Fibroblast of upper back skin (primary cell): ENCODE measurements around the gene CCDC178.
A peak's percentile ranks its signal among the peaks of the same experiment; 100 is the strongest.
"Not testable (repeated sequence)": the region's sequence is repeated elsewhere in the genome, so short reads cannot be mapped to it uniquely, and the experiment has no call there.

ENCODE experiments used
- DNase-seq: peaks from one replicate; pipeline ENCODE4 v3.0.0-alpha.2; 2013

CCDC178 gene

GRCh38 chr18:33440060-33441043, at the start of gene CCDC178:
CCDC178 (minus strand) TSS chr18:33440721; CDS start chr18:33412088, 28,633 bp downstream.
- DNase-seq = peak; percentile 66

GRCh38 chr18:33483908-33484307, 43.4 kb upstream of the CCDC178 start:
- no peak for DNase-seq

DNA sequence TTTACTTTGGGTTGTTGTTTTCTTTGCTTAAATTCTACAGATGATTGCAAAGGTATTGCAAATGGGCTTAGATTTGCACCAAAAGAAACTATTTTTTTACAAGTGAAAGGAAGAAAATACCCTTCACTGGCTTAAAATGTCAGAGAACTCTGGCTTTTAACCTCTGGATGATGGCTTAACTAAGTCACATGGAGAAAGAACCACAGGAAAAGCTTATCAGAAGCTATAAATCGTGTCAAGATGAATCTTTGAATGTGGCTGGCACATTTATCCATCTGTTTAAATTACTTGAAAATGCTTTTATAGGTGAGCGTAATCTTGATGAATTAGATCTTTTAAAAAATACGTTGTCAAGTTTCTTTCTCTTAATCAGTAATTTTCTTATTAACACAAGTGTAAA, 32.0 kb upstream of the CCDC178 start:
- DNase-seq = no peak

DNA sequence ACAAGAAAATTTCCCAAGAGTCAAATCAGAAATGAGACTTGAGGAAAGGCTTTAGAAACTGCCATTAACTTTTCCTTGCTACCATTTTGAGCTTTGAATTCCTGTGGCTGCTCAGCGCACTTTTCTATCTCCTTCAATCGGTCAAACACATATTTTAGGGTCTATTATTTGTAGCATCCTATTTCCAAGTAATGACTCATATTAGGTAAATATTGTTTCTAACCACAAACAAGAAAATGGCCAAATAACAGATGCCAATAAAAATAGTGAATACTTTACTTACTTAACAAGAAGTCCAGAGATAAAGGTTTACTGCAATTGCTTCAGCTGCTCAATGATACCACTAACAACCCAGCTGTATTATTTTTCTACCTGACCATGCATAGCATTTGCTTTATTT, 29.7 kb upstream of the CCDC178 start:
- DNase-seq = peak; percentile 63

- DNase-seq = no peak
Observed at GRCh38 chr18:33469699-33470098, 29.2 kb upstream of the CCDC178 start.

GRCh38 chr18:33467531-33467930, 27.0 kb upstream of the CCDC178 start:
- peak; percentile 6 for DNase-seq

DNA sequence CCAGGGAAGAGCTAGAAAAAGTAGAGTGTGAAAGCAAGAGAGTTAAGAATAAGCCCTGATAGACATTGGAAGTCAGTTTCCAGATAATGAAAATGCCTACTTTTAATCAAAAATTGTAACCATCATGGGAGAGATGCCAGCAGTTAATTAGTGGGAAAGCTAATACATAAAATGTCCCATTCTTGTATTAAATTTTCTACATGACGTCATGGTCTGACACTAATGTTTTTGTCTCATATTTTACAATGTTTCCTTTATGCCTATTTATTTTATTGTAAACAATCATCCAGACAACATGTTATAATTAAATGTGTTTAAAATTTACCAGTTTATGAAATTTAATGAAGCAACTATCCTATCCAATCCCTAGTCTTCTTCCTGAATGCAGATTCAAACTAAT, 26.3 kb upstream of the CCDC178 start:
- DNase-seq = no peak

GRCh38 chr18:33460681-33461080, 20.2 kb upstream of the CCDC178 start:
- no peak for DNase-seq

- DNase-seq = no peak
Observed at GRCh38 chr18:33459612-33460011, 19.1 kb upstream of the CCDC178 start.

DNA sequence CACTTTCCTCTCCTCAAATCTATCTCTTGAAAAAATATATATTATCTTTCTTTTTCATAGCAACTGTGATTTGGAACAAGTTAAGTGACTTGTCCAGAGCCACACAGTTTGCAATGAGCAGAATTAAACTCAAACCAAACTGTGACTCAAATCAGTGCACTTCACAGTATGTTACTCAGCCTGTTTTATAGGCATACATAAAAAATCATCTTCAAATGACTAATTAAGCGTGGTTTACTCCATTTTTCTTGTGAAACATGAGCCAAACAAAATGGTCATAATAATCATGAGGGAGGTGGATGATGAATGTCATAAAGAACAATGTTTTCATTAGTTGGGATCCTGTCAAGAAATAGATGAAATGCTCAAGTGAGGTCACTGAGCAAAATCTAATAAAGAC, 6.1 kb upstream of the CCDC178 start:
- DNase-seq = no peak

- DNase-seq = no peak
Observed at GRCh38 chr18:33444709-33445108, 4.2 kb upstream of the CCDC178 start.

- DNase-seq = no peak
Observed at GRCh38 chr18:33432857-33433256, 7.7 kb downstream of the CCDC178 start.

- no peak for DNase-seq
Observed at GRCh38 chr18:33427549-33427948, 13.0 kb downstream of the CCDC178 start.

DNA sequence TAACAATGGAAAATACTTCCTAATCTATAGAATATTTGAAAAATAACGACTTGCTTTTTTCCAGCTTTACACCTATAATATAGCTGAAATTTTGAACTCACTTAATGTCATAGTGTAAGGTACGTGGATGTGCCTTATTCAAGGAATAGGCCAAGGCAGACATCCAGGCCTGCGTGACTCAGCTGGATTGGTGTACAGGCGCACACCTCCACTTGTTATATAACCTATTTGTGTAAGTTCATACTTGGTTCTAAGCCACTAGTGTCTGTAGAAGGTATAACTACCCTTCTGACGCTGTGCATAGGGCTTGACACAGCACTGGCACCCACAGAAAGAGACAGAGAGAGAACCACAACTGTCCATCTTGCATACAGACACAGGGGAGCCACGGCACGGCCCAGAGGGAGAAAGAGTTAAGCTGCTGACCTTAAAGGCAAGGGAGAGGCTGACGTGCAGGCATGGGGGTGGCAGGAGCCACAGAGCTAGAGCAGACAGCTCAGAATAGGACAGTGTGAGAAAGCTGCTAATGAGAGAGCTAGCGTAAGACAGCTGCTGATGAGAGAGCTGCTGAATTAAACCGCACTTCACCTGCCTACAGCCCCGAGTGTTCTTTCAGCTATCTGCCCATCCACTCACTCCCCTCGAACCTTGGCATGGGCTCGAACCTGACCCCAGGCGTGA, 16.1 kb downstream of the CCDC178 start:
- DNase-seq = no peak

DNA sequence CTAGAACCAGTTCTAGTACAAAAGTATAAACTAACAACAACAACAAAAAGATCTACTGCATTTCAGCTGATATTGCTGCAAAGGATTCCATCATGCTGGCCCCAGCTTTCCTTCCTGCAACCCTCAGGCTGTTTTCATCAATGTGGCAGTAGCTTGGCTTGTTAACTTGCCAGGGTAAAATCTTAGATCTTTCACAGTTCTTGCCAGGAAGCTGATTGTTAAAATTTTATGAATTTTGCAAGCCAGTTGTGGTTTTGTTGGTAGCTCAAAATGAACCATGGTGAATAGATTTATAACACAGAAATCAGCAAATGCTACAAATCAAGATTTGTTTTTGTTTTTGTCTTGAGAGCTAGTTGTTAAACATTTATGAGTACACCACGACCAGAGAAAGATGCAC, 19.3 kb downstream of the CCDC178 start:
- no peak for DNase-seq

GRCh38 chr18:33404244-33404873, 36.2 kb downstream of the CCDC178 start:
- DNase-seq = no peak

DNA sequence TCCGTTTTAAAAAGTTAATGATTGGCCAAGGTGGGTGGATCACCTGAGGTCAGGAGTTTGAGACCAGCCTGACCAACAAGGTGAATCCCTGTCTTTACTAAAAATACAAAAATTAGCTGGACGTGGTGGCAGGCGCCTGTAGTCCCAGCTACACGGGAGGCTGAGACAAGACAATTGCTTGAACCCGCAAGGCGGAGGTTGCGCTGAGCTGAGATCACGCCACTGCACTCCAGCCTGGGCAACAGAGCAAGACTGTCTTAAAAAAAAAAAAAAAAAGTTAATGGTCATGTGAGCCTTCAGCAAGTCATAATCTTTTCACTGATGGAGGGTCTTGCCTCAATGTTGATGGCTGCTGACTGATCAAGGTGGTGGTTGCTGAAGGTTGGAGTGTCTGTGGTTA, 41.6 kb downstream of the CCDC178 start:
- DNase-seq = not testable (repeated sequence)

DNA sequence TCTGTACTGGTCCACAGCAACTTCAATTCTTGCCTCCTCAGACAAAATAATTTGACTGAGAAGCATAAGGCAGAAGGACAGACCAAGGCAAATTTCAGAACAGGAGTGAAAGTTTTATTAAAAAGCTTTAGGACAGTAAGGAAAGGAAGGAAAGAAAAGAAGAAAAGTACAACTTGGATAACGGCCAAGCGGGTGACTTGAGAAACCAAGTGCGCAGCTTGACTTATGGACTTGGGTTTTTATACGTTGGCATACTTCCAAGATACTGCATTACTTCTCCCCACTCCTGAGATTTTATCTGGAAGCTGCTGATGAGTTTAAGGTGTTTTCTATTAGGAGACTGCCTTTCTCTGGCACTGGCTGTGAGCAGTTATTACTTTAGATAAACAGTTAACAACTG, 64.7 kb downstream of the CCDC178 start:
- DNase-seq = peak; percentile 5

DNA sequence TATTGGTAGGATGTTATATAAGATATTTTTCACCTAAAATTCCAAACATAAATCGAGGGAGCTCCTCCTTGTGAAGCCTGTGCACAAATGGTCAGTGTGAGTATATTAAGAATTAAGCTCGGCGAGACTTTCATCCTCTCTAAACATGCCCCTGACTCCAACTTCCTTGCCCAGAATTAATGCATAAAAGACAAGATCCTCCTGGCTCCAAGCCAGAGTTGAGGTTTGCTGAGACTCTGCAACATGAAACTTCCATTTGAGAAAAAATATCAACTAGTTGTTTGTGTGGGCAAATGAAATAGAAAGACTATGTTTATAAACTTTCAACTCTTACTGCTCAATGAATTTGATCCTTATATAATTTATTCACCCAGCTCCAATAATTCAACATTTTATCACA, 68.1 kb downstream of the CCDC178 start:
- peak; percentile 19 for DNase-seq

DNA sequence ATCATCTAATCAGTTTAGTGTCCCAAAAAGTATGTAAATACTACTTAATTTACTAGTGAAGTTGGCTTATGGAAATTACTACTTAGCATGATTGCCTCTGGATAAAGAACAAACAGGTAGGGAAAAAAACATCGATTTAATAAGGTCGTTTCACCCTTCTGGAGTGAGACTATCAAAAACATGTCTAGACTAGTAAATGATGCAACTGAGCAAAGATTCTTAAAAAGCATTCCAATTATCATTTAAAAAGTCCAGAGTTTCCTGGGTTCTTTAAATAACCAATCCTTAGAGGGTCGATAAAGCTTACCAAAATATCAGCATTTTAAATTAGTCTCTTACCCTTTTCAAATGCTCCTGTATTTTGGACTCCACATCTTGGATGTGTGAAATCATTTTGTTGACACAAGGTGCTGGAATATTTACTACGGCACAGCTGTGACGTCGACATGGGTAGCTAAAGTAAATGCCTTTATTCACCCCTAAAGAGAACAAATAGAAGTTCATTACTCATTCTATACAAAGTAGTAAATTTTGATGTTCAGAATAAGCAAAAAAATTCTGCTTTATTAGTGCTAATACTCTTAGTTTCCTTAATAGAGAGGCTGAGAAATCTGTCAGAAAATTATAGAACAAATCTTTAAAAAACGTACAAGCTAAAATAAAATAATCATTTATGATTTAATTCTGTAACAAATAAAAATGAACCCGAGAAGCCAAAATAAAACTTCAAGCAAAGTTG, 70.6 kb downstream of the CCDC178 start:
- DNase-seq = no peak

- no peak for DNase-seq
Observed at GRCh38 chr18:33356735-33357134, 83.8 kb downstream of the CCDC178 start.

GRCh38 chr18:33355756-33356155, 84.8 kb downstream of the CCDC178 start:
- no peak for DNase-seq

DNA sequence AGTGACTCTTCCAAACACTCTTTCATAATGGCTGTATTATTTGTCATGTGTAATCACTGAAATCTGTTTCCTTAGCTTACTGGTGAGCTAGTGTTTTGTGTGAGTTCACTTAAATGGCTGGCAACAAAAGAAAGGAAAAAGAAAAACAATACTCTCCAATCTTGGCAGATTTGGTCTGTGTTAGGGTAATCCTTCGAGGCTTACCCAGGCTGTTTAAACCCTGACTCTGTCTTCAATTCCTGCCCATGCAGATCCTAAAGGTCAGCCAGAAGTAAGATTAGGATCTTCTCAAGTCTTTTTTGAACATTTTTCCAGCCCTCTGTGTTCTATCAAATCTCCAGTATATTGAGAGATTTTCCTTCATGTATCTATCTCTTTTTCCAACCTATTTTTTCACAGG, 85.3 kb downstream of the CCDC178 start:
- no peak for DNase-seq
